ENCODE results near the gene RABGEF1.

DNA sequence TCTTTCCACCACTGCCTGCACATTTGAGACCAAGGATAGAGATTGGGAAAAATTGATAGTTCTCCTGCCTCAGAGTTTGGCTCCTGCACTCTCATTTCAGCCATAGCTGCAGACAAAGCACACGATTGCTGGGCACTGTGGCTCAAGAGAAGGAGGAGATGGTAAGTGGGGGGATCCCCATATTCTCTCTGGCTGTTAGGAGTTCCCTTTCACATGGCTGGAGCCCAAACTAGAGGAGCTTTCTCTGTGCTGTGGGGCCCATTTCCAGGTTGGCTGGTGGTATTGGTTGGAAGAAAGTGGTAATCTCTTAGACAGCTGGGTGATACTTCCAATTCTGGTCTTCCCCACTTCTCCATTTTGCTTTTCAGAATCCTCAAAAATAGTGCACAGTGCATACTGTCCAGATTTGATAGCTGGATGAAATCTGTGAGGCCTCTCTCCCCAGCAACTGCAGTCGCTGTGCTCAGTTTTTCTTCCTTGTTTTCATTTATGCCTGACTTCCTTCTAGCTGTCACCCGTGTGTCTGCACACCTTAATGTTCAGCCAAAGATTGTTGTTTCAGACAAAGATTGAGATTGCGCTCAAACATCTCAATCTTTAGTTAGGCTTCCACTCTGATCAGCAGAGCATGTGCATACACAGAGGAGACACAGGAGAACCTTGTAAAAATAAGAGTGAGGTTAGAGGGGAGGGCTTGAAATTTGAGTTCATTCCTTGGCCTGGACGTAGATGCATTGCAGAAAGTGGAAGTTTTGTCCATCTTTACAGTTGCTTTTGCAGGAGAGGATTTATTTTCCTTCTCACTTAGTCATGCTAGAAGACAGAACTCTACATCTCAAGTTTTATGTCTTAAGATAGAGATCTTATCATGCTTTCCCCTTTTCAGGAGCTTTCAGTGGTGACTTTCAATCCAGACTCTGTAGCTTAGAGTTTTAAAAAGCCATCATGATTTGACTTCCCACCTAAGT is 28.6 kb downstream of the RABGEF1 start:
- TF ChIP-seq, protein P1, sequence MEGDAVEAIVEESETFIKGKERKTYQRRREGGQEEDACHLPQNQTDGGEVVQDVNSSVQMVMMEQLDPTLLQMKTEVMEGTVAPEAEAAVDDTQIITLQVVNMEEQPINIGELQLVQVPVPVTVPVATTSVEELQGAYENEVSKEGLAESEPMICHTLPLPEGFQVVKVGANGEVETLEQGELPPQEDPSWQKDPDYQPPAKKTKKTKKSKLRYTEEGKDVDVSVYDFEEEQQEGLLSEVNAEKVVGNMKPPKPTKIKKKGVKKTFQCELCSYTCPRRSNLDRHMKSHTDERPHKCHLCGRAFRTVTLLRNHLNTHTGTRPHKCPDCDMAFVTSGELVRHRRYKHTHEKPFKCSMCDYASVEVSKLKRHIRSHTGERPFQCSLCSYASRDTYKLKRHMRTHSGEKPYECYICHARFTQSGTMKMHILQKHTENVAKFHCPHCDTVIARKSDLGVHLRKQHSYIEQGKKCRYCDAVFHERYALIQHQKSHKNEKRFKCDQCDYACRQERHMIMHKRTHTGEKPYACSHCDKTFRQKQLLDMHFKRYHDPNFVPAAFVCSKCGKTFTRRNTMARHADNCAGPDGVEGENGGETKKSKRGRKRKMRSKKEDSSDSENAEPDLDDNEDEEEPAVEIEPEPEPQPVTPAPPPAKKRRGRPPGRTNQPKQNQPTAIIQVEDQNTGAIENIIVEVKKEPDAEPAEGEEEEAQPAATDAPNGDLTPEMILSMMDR (IDR thresholded peaks at IDR 0.05): no peak
- TF ChIP-seq POLR2A (IDR thresholded peaks at IDR 0.05): no peak

Measured in lower leg skin (tissue), 3 donors.